ENCODE data around the gene AHRR.

Gene AHRR

GRCh38 chr5:478982-479535 is 157.5 kb downstream of the AHRR start:
- no peak overlapping the region for H3K27ac ChIP-seq
- TF ChIP-seq CTCF (conservative IDR thresholded peaks at IDR 0.05): no peak

- no peak for TF ChIP-seq CTCF (conservative IDR thresholded peaks at IDR 0.05)
- H3K27ac ChIP-seq: no peak overlapping the region
Measured at GRCh38 chr5:479566-480319, 158.2 kb downstream of the AHRR start.

GRCh38 chr5:481347-481746 is 159.8 kb downstream of the AHRR start:
- H3K27ac ChIP-seq: no peak overlapping the region
- TF ChIP-seq CTCF (conservative IDR thresholded peaks at IDR 0.05): no peak

- no peak for TF ChIP-seq CTCF (conservative IDR thresholded peaks at IDR 0.05)
- no peak overlapping the region for H3K27ac ChIP-seq
Measured at GRCh38 chr5:482021-482420, 160.5 kb downstream of the AHRR start.

GRCh38 chr5:482506-482905 is 161.0 kb downstream of the AHRR start:
- no peak for TF ChIP-seq CTCF (conservative IDR thresholded peaks at IDR 0.05)
- no peak overlapping the region for H3K27ac ChIP-seq

- TF ChIP-seq CTCF (conservative IDR thresholded peaks at IDR 0.05): no peak
- H3K27ac ChIP-seq: no peak overlapping the region
Measured at GRCh38 chr5:483011-483410, 161.5 kb downstream of the AHRR start.

- no peak for TF ChIP-seq CTCF (conservative IDR thresholded peaks at IDR 0.05)
- no peak overlapping the region for H3K27ac ChIP-seq
Measured at GRCh38 chr5:483434-484140, 162.1 kb downstream of the AHRR start.
